Activated CD4-positive, CD25-positive, alpha-beta regulatory T cell treated with anti-CD3 and anti-CD28 coated beads, Interleukin-2, amount 50 U/mL, for 16 hours (primary cell): ENCODE measurements around the gene MGA.

ENCODE experiments used
- DNase-seq: peaks from one replicate; pipeline ENCODE4 v3.0.0-alpha.2; 2020; ENCODE audit warnings: low read depth, low spot score

MGA gene

DNA sequence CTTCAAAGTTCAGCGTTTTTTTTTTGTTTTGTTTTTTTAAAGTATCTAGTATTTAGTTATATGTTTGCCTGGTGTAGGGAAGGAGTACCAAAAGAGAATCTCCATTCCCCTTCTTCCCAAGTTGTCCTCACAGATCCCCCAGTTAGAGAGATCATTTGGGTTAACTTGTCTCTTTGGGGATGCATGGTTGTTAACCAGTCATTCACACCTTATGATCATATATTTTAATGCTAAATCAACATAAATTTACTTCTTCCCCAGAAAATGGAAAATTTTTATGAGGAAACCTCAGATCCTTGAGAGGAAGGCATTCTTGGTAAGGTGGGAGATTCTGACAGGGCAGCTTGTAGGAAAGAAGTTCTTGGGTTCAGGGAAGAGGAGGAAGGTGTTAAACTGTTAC is 1.5 kb upstream of the MGA start:
- no peak for DNase-seq

GRCh38 chr15:41659190-41659589 is 1.0 kb upstream of the MGA start:
- no peak for DNase-seq

GRCh38 chr15:41659855-41660234 is 360 bp upstream of the MGA start:
- DNase-seq, result no peak

DNA sequence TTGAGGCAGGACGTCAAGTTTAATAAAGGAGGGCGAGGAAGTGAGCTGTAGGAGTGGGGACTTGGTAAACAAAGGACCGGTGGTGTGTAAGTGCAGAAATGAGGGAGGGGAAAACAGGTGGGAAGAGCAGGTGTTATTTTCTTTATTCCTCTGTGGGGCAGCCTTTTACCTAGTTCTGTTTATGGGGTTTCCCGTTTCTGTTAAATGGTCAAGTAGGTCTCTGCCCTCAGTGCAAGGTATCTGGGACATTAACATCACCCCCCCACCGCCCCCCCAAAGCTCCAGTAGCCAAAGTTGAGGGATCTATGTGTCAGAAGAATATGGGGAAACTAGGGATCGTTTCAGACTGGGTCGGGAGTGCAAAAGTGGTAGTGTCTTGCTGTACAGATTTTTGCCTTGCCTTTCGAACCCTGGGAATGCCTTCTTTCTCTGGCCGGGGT is 893 bp downstream of the MGA start:
- DNase-seq, result no peak

GRCh38 chr15:41661518-41662225 is 1.5 kb downstream of the MGA start:
- peak; percentile 29 for DNase-seq

DNA sequence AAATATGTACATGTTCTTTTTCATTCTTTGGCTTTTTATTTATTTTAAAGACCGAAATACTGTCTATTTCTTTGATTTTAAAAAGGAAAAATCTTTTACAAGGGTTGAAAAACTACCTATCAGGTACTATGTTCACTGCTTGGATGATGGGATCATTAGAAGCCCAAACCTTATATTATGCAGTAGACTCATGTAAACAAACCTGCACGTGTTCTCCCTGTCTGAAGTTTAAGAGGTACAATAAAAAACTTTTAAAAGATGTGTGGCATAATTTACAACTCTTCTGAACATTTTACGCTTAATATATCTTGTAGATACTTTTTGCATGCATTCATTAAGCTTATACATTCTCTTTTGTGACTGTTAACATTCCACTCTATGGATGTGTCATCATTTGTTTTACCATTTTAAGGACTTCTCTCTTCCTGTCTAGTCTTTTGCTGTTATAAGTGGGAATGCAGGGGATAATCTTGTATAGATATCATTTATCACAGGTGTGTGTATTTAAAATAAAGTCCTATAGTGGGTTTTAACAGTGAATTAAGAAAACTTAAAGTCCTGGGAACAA is 6.2 kb downstream of the MGA start:
- DNase-seq, result no peak

- DNase-seq, result no peak
These were observed 9.5 kb downstream of the MGA start for GRCh38 chr15:41669701-41670100.

GRCh38 chr15:41671656-41672648 is 11.7 kb downstream of the MGA start:
- DNase-seq, result no peak

DNA sequence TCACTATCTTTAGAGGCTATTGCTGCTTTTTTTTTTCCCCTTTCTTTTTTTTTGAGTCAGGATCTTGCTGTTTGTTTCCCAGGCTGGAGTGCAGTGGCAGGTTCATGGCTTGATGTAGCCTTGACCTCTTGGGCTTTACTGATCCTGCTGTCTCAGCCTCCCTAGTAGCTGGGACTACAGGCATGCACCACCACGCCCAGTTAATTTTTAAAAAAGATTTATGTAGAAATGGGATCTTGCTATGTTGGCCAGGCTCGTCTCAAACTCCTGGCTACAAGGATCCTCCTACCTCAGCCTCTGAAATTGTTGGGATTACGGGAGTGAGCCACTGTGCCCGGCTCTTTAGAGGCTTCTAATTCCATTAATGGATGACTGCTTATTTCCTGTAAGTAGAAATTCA is 15.1 kb downstream of the MGA start:
- no peak for DNase-seq

DNA sequence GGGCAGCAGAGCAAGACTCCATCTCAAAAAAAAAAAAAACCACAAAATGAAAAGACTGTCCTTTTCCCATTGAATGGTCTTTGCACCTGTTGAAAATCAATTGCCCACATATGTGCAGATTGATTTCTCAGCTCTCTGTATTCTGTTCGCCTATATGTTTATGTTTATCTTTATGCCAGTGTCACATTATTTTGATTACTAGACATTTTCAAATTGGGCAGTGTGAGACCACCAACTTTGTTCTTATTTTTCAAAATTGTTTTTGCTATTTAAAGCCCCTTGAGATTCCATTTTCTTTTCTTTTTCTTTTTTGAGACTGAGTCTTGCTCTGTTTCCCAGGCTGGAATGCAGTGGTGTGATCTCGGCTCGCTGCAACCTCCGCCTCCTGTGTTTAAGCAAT is 18.5 kb downstream of the MGA start:
- DNase-seq, result no peak

DNA sequence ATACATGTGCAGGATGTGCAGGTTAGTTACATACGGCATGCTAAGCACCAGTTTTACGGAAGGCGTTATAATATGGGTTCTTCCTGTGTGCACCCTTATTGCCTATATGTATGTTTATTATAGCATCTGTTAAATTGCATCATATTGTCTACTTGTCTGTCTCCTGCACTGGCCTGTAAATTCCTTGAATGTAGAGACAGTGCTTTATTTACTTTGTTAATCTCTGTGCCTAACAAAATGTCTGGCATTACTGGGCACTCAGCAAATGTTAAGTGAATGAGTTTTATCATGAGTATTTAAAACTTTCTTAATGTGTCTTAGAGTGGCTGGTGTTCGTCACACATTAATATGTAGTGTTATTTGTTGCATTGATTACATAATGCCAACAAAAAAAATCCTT is 23.8 kb downstream of the MGA start:
- no peak for DNase-seq

DNA sequence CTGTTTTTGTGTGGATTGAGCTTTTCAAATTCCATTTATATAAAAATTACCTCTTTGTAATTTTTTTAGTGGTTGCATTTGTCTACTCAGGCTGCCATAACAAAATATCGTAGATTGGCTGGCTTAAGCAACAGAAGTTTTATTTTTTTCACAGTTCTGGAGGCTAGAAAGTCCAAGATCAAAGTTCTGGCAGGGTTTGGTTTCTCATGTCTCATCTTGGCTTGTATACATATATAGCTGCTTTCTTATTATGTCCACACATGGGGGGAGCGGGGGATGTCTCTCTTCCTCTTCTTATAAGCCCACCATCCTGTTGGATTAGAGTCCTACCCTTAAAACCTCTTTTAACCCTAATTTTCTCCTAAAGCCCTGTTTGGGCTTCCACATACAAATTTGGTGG is 28.5 kb downstream of the MGA start:
- DNase-seq, result no peak

DNA sequence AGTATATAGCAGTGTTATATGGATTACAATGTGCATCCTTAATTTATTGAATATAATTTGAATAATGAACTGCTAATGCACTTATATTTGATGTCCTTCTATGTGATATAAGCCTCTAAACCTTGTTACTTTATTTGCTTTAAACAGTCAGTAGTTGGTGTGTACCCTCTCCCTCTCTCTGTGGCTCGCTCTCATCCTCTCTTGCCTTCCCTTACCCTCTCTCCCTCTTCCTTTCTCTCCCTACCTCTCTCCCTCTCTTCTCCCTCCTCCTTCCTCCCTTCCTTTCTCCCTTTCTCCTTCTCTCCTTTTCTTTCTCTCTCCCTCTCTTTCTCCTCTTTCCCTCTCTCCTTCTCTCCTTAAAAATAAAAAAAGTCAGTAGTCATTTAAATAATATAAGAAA is 28.9 kb downstream of the MGA start:
- no peak for DNase-seq

DNA sequence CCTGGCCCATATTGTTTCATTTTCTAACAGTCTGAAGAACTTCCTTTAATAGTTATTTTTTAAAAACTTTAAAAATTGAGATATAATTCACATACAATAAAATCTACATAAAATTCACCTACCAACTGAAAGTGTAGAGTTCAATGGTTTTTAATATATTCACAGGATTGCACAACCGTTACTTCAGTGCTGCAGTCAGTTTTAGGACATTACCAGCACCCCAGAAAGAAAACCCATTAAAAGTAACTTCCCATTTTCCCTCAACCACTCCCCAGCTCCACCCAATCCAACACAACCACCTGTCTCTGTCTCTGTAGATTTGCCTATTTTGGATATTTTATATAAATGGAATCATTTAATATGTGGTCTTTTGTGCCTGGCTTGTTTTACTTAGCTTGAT is 29.6 kb downstream of the MGA start:
- no peak for DNase-seq

- DNase-seq, result no peak
These were observed 30.4 kb downstream of the MGA start for GRCh38 chr15:41690636-41691035.

DNA sequence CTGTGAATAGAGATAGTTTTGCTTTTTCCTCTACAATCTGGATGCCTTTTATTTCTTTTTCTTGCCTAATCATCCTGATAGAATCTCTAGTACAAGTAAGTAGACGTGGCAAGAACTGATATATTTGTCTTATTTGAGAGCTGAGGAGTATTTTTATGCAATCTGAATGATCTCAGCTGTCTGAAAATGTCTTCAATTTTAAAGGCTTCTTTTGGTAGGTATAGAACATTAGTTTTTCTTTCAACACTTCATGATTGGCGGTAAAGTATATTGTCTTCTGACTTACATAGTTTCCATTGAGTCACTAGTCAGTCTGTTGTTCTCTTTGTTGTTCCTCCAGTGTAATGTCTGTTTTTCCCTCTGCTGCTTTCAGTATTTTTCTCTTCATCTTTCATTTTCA is 31.3 kb downstream of the MGA start:
- DNase-seq, result no peak

DNA sequence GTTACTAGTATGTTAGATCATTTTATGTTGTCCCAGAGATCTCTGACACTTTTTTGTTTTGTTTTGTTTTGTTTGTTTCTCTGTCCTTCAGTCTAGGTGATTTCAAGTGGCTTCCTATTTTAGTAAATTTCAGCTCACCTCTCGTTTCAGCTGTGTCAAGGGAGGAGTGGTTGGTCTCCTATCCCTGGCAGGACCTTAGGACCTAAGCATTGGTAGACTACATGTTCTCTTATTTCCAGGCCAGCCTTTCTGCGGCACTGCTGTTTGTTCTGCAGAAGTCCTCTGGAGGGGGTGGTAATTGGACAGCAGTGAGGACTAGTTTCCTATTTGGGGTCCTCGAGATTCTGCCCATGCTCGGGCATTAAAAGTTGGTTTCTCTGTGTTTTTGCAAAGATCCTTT is 31.8 kb downstream of the MGA start:
- no peak for DNase-seq

GRCh38 chr15:41693757-41694156 is 33.6 kb downstream of the MGA start:
- DNase-seq, result no peak

DNA sequence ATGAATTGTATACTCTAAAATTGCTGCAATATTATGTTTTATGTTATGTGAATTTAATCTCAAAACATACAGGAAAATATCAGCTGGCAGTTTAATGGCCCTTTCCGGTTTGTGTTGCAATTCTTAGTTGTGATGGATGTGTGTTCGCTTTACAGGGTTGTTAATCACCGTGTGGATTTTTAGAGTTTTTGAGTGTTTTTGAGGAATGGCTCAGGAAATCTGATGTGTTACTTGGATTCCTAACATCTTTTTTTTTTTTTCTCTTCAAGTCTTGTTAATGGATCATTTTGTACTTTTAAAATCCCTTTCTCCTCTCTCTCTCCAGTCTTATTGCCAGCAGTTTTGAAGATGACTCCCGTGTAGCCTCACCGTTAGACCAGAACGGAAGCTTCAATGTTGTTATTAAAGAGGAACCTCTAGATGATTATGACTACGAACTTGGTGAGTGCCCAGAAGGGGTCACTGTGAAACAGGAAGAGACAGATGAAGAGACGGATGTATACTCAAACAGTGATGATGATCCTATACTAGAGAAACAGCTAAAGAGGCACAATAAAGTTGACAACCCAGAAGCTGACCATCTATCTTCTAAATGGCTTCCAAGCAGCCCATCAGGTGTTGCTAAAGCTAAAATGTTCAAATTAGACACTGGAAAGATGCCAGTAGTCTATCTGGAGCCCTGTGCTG is 35.7 kb downstream of the MGA start:
- peak; percentile 14 for DNase-seq

DNA sequence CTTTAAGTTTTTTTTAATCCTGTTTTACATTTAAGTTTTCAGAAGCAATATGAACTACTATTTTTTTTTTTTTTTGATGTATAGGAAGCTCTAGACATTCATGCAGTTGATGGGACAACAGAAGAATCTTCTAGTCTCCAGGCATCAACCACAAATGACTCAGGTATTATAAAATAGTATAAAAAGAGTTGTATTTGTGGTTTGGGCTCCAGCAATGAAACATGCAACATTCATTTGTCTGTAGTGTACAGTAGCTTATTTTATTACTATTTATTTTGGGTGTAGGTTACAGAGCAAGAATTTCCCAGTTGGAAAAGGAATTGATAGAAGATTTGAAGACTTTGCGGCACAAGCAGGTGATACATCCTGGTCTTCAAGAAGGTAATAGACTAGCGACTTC is 38.6 kb downstream of the MGA start:
- no peak for DNase-seq

DNA sequence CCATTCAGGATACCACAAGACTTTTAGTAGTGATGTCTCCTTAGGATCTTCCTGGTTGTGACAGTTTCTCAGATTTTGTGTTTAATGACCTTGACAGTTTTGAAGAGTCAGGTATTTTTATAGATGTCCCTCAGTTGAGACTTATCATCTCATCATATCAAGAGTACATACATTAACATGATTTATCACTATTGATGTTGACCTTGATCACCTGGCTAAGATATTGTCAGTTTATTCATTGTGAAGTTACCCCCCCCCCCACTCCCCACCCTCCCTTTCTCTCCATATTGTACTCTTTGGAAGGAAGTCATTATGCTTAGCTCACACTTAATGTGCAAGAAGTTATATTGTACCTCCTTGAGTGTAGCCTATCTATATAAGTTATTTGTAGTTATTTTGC is 42.9 kb downstream of the MGA start:
- no peak for DNase-seq

- no peak for DNase-seq
These were observed 52.8 kb downstream of the MGA start for GRCh38 chr15:41713047-41713446.
